ENCODE results near the gene RFTN2. TPM values are rescaled to one million over a fixed set of nuclear protein-coding genes. Genes with fewer than 3 reads are reported as not detected.

Gene RFTN2
- total RNA-seq, 1 donor from 2014 or later: 8.2 TPM

DNA sequence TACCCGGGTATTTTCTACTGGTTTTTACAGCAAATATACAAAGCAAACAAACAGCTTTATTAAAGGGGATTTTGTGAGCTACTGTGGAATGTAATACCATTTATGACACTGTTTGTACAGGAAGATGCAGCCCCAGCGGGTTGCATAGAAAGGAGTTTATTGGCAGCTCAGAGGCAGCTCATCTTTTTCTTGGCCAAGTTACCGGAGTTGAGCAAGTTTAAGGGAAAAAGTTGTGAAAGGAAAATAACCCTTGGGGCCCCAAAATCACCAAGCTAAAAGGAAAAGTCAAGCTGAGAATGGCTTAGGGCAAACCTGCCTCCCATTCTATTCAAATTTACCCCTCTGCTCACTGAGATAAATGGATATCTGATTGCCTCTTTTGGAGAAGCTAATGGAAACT lies 98.8 kb downstream of the RFTN2 start:
- Histone ChIP-seq H3K9ac (no peak overlapping the region), H3K4me2 (no peak overlapping the region), H3K36me3 (no peaks in the 10 kb centered on the region), H3K79me2 (ENCODE audit: low read depth) (no peaks in the 10 kb centered on the region), H3K27ac (no peak overlapping the region), H2AFZ (replicated peaks) (no peak overlapping the region), H3K27me3 (no peaks in the 10 kb centered on the region), H3K4me1 (no peaks in the 10 kb centered on the region), H3K4me3 (no peak overlapping the region), H3K9me3 (ENCODE audit: low read depth) (no peaks in the 10 kb centered on the region), H3F3A (ENCODE audit: low read depth) (no peaks in the 10 kb centered on the region), H4K20me1 (ENCODE audit: low read depth) (no peaks in the 10 kb centered on the region)
- Mint-ChIP-seq H3K27ac (no peak overlapping the region), H3K4me3 (no peak overlapping the region), H3K27me3 (ENCODE audit: insufficient read depth, low read depth) (peaks cover 2% of the 10 kb centered on the region), H3K9me3 (peaks cover 30% of the 10 kb centered on the region), H3K36me3 (peaks cover 38% of the 10 kb centered on the region), H3K4me1 (no peaks in the 10 kb centered on the region)
- TF ChIP-seq, protein P1, sequence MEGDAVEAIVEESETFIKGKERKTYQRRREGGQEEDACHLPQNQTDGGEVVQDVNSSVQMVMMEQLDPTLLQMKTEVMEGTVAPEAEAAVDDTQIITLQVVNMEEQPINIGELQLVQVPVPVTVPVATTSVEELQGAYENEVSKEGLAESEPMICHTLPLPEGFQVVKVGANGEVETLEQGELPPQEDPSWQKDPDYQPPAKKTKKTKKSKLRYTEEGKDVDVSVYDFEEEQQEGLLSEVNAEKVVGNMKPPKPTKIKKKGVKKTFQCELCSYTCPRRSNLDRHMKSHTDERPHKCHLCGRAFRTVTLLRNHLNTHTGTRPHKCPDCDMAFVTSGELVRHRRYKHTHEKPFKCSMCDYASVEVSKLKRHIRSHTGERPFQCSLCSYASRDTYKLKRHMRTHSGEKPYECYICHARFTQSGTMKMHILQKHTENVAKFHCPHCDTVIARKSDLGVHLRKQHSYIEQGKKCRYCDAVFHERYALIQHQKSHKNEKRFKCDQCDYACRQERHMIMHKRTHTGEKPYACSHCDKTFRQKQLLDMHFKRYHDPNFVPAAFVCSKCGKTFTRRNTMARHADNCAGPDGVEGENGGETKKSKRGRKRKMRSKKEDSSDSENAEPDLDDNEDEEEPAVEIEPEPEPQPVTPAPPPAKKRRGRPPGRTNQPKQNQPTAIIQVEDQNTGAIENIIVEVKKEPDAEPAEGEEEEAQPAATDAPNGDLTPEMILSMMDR (IDR thresholded peaks at IDR 0.05): no peak
- no peak for TF ChIP-seq EZH2phosphoT487 (IDR thresholded peaks at IDR 0.05)
- TF ChIP-seq EZH2 (IDR thresholded peaks at IDR 0.05): no peak
- no peak for DNase-seq (ENCODE audit: low spot score)

DNA sequence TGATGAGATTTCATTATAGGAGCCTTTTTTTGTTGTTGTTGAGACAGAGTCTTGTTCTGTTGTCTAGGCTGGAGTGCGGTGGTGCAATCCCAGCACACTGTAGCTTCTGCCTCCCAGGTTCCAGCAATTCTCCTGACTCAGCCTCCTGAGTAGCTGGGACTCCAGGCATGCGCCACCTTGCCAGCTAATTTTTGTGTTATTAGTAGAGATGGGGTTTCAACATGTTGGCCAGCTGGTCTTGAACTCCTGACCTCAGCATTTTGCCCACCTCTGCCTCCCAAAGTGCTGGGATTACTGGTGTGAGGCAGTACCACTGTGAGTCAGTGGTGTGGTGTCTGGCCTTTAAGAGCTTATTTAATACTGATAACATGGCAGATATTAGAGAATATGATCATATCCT lies 99.4 kb downstream of the RFTN2 start:
- Histone ChIP-seq H3K79me2 (ENCODE audit: low read depth) (no peaks in the 10 kb centered on the region), H3K4me1 (no peaks in the 10 kb centered on the region), H3K27me3 (no peaks in the 10 kb centered on the region), H3K4me3 (no peak overlapping the region), H3K27ac (no peak overlapping the region), H3K36me3 (no peaks in the 10 kb centered on the region), H4K20me1 (ENCODE audit: low read depth) (no peaks in the 10 kb centered on the region), H3F3A (ENCODE audit: low read depth) (no peaks in the 10 kb centered on the region), H3K4me2 (no peak overlapping the region), H3K9ac (no peak overlapping the region), H3K9me3 (ENCODE audit: low read depth) (no peaks in the 10 kb centered on the region), H2AFZ (replicated peaks) (no peak overlapping the region)
- TF ChIP-seq EZH2phosphoT487 (IDR thresholded peaks at IDR 0.05): no peak
- TF ChIP-seq, protein P1 (IDR thresholded peaks at IDR 0.05): no peak
- peaks cover 38% of the 10 kb centered on the region for H3K36me3 Mint-ChIP-seq
- H3K4me1 Mint-ChIP-seq: no peaks in the 10 kb centered on the region
- peaks cover 2% of the 10 kb centered on the region for H3K27me3 Mint-ChIP-seq (ENCODE audit: insufficient read depth, low read depth)
- H3K9me3 Mint-ChIP-seq: peaks cover 30% of the 10 kb centered on the region
- H3K27ac Mint-ChIP-seq: no peak overlapping the region
- H3K4me3 Mint-ChIP-seq: no peak overlapping the region
- DNase-seq (ENCODE audit: low spot score): no peak

DNA sequence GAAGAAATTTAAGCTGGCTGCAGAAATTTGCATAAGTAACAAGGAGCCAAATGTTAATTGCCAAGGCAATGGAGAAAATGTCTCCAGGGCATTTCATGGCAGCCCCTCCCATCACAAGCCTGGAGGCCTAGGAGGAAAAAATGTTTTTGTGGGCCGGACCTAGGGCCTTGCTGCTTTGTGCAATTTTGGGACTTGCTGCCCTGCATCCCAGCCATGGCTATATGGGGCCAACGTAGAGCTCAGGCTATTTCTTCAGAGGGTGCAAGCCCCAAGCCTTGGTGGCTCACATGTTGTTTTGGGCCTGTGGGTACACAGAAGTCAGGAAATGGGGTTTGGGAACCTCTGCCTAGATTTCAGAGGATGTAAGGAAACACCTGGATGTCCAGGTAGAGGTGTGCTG lies 101.8 kb downstream of the RFTN2 start:
- DNase-seq (ENCODE audit: low spot score): no peak
- Histone ChIP-seq H3K9ac (no peak overlapping the region), H3K79me2 (ENCODE audit: low read depth) (no peaks in the 10 kb centered on the region), H2AFZ (replicated peaks) (no peak overlapping the region), H3K4me2 (no peak overlapping the region), H3K4me3 (no peak overlapping the region), H3K9me3 (ENCODE audit: low read depth) (no peaks in the 10 kb centered on the region), H3K4me1 (no peaks in the 10 kb centered on the region), H3K27ac (no peak overlapping the region), H4K20me1 (ENCODE audit: low read depth) (no peaks in the 10 kb centered on the region), H3K27me3 (no peaks in the 10 kb centered on the region), H3K36me3 (no peaks in the 10 kb centered on the region), H3F3A (ENCODE audit: low read depth) (no peaks in the 10 kb centered on the region)
- TF ChIP-seq EZH2 (IDR thresholded peaks at IDR 0.05) (no peak), EZH2phosphoT487 (IDR thresholded peaks at IDR 0.05) (no peak)
- TF ChIP-seq, protein P1 (IDR thresholded peaks at IDR 0.05): no peak
- Mint-ChIP-seq H3K4me1 (no peaks in the 10 kb centered on the region), H3K4me3 (no peak overlapping the region), H3K36me3 (peaks cover 43% of the 10 kb centered on the region), H3K27me3 (ENCODE audit: insufficient read depth, low read depth) (peaks cover 2% of the 10 kb centered on the region), H3K27ac (no peak overlapping the region), H3K9me3 (peaks cover 30% of the 10 kb centered on the region)
